Activated CD8-positive, alpha-beta T cell treated with anti-CD3 and anti-CD28 coated beads, Interleukin-2, amount 10 ng/mL, durations not matched to agents 7 days and 5 days (primary cell): ENCODE results near the gene TMEM80. TPM values are rescaled to one million over a fixed set of nuclear protein-coding genes. Genes with fewer than 3 reads are reported as not detected.
"Not testable (repeated sequence)": the region's sequence is repeated elsewhere in the genome, so short reads cannot be mapped to it uniquely, and the experiment has no call there.

Source experiments
- ATAC-seq: fragments of 150-1000 bp; cut with Tn5 transposase; one replicate; pipeline ENCODE4 v1.10.0; 2021; ENCODE audit warnings: moderate library complexity
- CTCF ChIA-PET: fragments of 350-600 bp; sonication (Branson Sonifier 250); formaldehyde crosslinking; loops from one replicate; lab custom pipeline; 2021; ENCODE audit warnings: antibody characterized with exemption; lab: Charles Lee
- POLR2A ChIA-PET: fragments of 350-600 bp; sonication (Branson Sonifier 250); formaldehyde crosslinking; loops from one replicate; lab custom pipeline; 2021; ENCODE audit warnings: antibody characterized with exemption; lab: Charles Lee
- DNase-seq: peaks from one replicate; pipeline ENCODE4 v3.0.0-alpha.2; 2020
- H3K27ac Mint-ChIP-seq: one replicate; pipeline ENCODE4 v1.8.0; 2021; ENCODE audit warnings: mild to moderate bottlenecking, mixed read lengths
- H3K27me3 Mint-ChIP-seq: one replicate; pipeline ENCODE4 v1.8.0; 2021; ENCODE audit warnings: low read depth, mixed read lengths
- H3K36me3 Mint-ChIP-seq: one replicate; pipeline ENCODE4 v1.8.0; 2021; ENCODE audit warnings: low read depth, mixed read lengths
- H3K4me1 Mint-ChIP-seq: one replicate; pipeline ENCODE4 v1.8.0; 2021; ENCODE audit warnings: low read depth, mixed read lengths
- H3K4me3 Mint-ChIP-seq: one replicate; pipeline ENCODE4 v1.8.0; 2021; ENCODE audit warnings: mild to moderate bottlenecking, mixed read lengths
- H3K9me3 Mint-ChIP-seq: one replicate; pipeline ENCODE4 v1.8.0; 2022; ENCODE audit warnings: mixed read lengths; ENCODE audit not compliant: insufficient read depth
- total RNA-seq, 2 experiments: library from RNA; stranded (reverse); gene quantifications; one replicate each; pipeline ENCODE4 v1.2.3, GENCODE V29; 2021

Gene TMEM80
- total RNA-seq, 2 experiments from 2014 or later, result 27.1 to 29.8 TPM

GRCh38 chr11:680476-680875 lies 15.1 kb upstream of the TMEM80 start:
- Mint-ChIP-seq H3K27ac (no peak overlapping the region), H3K27me3 (no peaks in the 10 kb centered on the region), H3K4me1 (peaks cover 8% of the 10 kb centered on the region), H3K36me3 (peaks cover 49% of the 10 kb centered on the region), H3K4me3 (no peak overlapping the region), H3K9me3 (no peaks in the 10 kb centered on the region)
- no peak for DNase-seq
- ATAC-seq, result no peak
- CTCF ChIA-PET, result interaction anchor here (2.1 kb wide), 1 partner anchor 17 kb away, joined by 8 read pairs; no protein-coding TSS in a partner anchor
- POLR2A ChIA-PET, result interaction anchor here (1.0 kb wide), 1 partner anchor 69 kb away, joined by 3 read pairs; no protein-coding TSS in a partner anchor

- peaks cover 8% of the 10 kb centered on the region for H3K4me1 Mint-ChIP-seq
- ATAC-seq (no peak), DNase-seq (no peak)
- no peaks in the 10 kb centered on the region for H3K9me3 Mint-ChIP-seq
- H3K4me3 Mint-ChIP-seq, result no peak overlapping the region
- H3K27me3 Mint-ChIP-seq, result no peaks in the 10 kb centered on the region
- ChIA-PET POLR2A (interaction anchor here (1.0 kb wide), 1 partner anchor 69 kb away, joined by 3 read pairs; no protein-coding TSS in a partner anchor), CTCF (interaction anchor here (2.1 kb wide), 1 partner anchor 18 kb away, joined by 8 read pairs; no protein-coding TSS in a partner anchor)
- no peak overlapping the region for H3K27ac Mint-ChIP-seq
- peaks cover 49% of the 10 kb centered on the region for H3K36me3 Mint-ChIP-seq
Observed at GRCh38 chr11:680970-681369, 14.6 kb upstream of the TMEM80 start.

GRCh38 chr11:686451-687243 lies 9.0 kb upstream of the TMEM80 start:
- ChIA-PET CTCF (no interaction called here), POLR2A (no interaction called here)
- Mint-ChIP-seq H3K36me3 (peaks cover 57% of the 10 kb centered on the region), H3K27me3 (no peaks in the 10 kb centered on the region), H3K27ac (no peak overlapping the region), H3K4me3 (no peak overlapping the region), H3K4me1 (peaks cover 27% of the 10 kb centered on the region), H3K9me3 (no peaks in the 10 kb centered on the region)
- no peak for DNase-seq
- no peak for ATAC-seq

GRCh38 chr11:687751-688150 lies 7.9 kb upstream of the TMEM80 start:
- Mint-ChIP-seq H3K9me3 (no peaks in the 10 kb centered on the region), H3K4me1 (peaks cover 31% of the 10 kb centered on the region), H3K36me3 (peaks cover 47% of the 10 kb centered on the region), H3K27me3 (no peaks in the 10 kb centered on the region), H3K27ac (no peak overlapping the region), H3K4me3 (no peak overlapping the region)
- ATAC-seq, result no peak
- DNase-seq, result no peak
- ChIA-PET CTCF (no interaction called here), POLR2A (no interaction called here)

GRCh38 chr11:688681-689080 lies 6.9 kb upstream of the TMEM80 start:
- ChIA-PET POLR2A (no interaction called here), CTCF (no interaction called here)
- no peaks in the 10 kb centered on the region for H3K27me3 Mint-ChIP-seq
- peaks cover 44% of the 10 kb centered on the region for H3K36me3 Mint-ChIP-seq
- no peak overlapping the region for H3K27ac Mint-ChIP-seq
- peaks cover 41% of the 10 kb centered on the region for H3K4me1 Mint-ChIP-seq
- no peak overlapping the region for H3K4me3 Mint-ChIP-seq
- H3K9me3 Mint-ChIP-seq, result no peaks in the 10 kb centered on the region
- no peak for DNase-seq
- ATAC-seq, result no peak

GRCh38 chr11:689625-690024 lies 6.0 kb upstream of the TMEM80 start:
- no peak for DNase-seq
- no peak overlapping the region for H3K27ac Mint-ChIP-seq
- CTCF ChIA-PET, result no interaction called here
- H3K4me3 Mint-ChIP-seq, result no peak overlapping the region
- POLR2A ChIA-PET, result no interaction called here
- H3K9me3 Mint-ChIP-seq, result no peaks in the 10 kb centered on the region
- peaks cover 45% of the 10 kb centered on the region for H3K4me1 Mint-ChIP-seq
- H3K27me3 Mint-ChIP-seq, result no peaks in the 10 kb centered on the region
- ATAC-seq, result no peak
- H3K36me3 Mint-ChIP-seq, result peaks cover 34% of the 10 kb centered on the region

GRCh38 chr11:690244-690643 lies 5.4 kb upstream of the TMEM80 start:
- H3K9me3 Mint-ChIP-seq, POLR2A ChIA-PET, DNase-seq, H3K4me3 Mint-ChIP-seq, H3K27me3 Mint-ChIP-seq, ATAC-seq, H3K27ac Mint-ChIP-seq: not testable (repeated sequence)
- H3K36me3 Mint-ChIP-seq, result peaks cover 32% of the 10 kb centered on the region
- CTCF ChIA-PET, result interaction anchor here (1.1 kb wide), 2 partner anchors 36 to 37 kb away, joined by 3 to 4 read pairs; no protein-coding TSS in a partner anchor
- H3K4me1 Mint-ChIP-seq, result peaks cover 45% of the 10 kb centered on the region

- H3K4me1 Mint-ChIP-seq, result peaks cover 45% of the 10 kb centered on the region
- peak; percentile 38 for DNase-seq
- peak overlapping the region; percentile 8 for H3K4me3 Mint-ChIP-seq
- ChIA-PET CTCF (interaction anchor here (1.1 kb wide), 2 partner anchors 35 to 36 kb away, joined by 3 to 4 read pairs; no protein-coding TSS in a partner anchor), POLR2A (no interaction called here)
- H3K9me3 Mint-ChIP-seq, result no peaks in the 10 kb centered on the region
- H3K27ac Mint-ChIP-seq, result no peak overlapping the region
- H3K27me3 Mint-ChIP-seq, result no peaks in the 10 kb centered on the region
- H3K36me3 Mint-ChIP-seq, result peaks cover 32% of the 10 kb centered on the region
- no peak for ATAC-seq
Observed at GRCh38 chr11:690738-691633, 4.6 kb upstream of the TMEM80 start.

- POLR2A ChIA-PET, result no interaction called here
- DNase-seq (no peak), ATAC-seq (no peak)
- peaks cover 53% of the 10 kb centered on the region for H3K4me1 Mint-ChIP-seq
- CTCF ChIA-PET, result no interaction called here
- H3K9me3 Mint-ChIP-seq, result no peaks in the 10 kb centered on the region
- H3K27me3 Mint-ChIP-seq, result no peaks in the 10 kb centered on the region
- peaks cover 25% of the 10 kb centered on the region for H3K36me3 Mint-ChIP-seq
- H3K4me3 Mint-ChIP-seq, result peak overlapping the region; percentile 8
- H3K27ac Mint-ChIP-seq, result peak overlapping the region; percentile 53
Observed at GRCh38 chr11:691710-692590, 3.7 kb upstream of the TMEM80 start.

GRCh38 chr11:692824-693414 lies 2.7 kb upstream of the TMEM80 start:
- H3K4me3 Mint-ChIP-seq, result peak overlapping the region; percentile 79
- peaks cover 63% of the 10 kb centered on the region for H3K4me1 Mint-ChIP-seq
- H3K36me3 Mint-ChIP-seq, result peaks cover 16% of the 10 kb centered on the region
- H3K27ac Mint-ChIP-seq, result peak overlapping the region; percentile 82
- no peaks in the 10 kb centered on the region for H3K27me3 Mint-ChIP-seq
- ATAC-seq, result no peak
- peak; percentile 63 for DNase-seq
- ChIA-PET POLR2A (interaction anchor here (0.7 to 0.8 kb wide), 2 partner anchors 33 to 78 kb away, joined by 3 read pairs; no protein-coding TSS in a partner anchor), CTCF (no interaction called here)
- no peaks in the 10 kb centered on the region for H3K9me3 Mint-ChIP-seq
